Kidney capillary endothelial cell (primary cell): ENCODE data around the gene SSTR5.

Experiments
- DNase-seq: peaks from one replicate; pipeline ENCODE4 v3.0.0-alpha.2; 2018; ENCODE audit warnings: low spot score

SSTR5 gene

GRCh38 chr16:1054660-1055556 is 17.6 kb upstream of the SSTR5 start:
- peak; percentile 36 for DNase-seq

- no peak for DNase-seq
Measured at GRCh38 chr16:1055557-1055924, 17.0 kb upstream of the SSTR5 start.

GRCh38 chr16:1056196-1056595 is 16.4 kb upstream of the SSTR5 start:
- no peak for DNase-seq

DNA sequence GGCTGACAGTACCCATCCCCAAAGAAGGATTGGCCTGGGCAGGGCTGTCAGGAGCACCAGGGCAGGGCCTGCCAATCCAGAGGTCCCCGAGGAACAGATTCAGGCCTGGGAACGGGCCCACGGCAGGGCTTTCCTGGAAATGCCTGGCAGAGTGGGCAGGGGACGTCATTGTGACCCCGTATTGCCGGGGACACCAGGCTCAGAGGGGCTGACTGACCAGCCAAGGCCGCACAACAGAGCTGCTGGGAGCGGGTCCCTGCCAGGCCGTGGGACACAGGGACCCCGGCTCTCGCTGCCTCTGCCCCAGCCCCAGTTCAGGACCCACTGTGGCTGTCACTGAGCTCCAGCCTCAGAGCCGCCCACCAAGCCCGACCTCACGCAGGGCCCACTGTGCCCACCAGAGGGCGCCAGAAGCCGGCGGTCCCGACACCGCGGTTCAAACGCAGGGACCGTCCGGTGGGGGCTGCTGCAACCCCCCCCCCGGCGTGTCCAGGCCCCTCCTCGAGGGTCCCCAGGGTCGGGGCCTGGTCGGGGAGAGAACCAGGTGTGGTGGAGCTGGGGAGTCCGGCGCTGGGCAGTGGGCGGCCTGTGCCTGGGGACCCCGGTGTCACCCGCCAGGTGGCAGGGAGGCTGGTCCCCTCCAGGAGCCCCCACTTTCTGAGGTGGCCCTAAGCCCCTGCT is 15.2 kb upstream of the SSTR5 start:
- peak; percentile 26 for DNase-seq

GRCh38 chr16:1058216-1058615 is 14.3 kb upstream of the SSTR5 start:
- DNase-seq: no peak

- DNase-seq: no peak
Measured at GRCh38 chr16:1059310-1059709, 13.2 kb upstream of the SSTR5 start.

- DNase-seq: no peak
Measured at GRCh38 chr16:1060416-1061340, 11.9 kb upstream of the SSTR5 start.

GRCh38 chr16:1061769-1062505 is 10.6 kb upstream of the SSTR5 start:
- no peak for DNase-seq

GRCh38 chr16:1062895-1063294 is 9.7 kb upstream of the SSTR5 start:
- DNase-seq: no peak

GRCh38 chr16:1063728-1064127 is 8.8 kb upstream of the SSTR5 start:
- no peak for DNase-seq

- no peak for DNase-seq
Measured at GRCh38 chr16:1065469-1066128, 6.9 kb upstream of the SSTR5 start.

DNA sequence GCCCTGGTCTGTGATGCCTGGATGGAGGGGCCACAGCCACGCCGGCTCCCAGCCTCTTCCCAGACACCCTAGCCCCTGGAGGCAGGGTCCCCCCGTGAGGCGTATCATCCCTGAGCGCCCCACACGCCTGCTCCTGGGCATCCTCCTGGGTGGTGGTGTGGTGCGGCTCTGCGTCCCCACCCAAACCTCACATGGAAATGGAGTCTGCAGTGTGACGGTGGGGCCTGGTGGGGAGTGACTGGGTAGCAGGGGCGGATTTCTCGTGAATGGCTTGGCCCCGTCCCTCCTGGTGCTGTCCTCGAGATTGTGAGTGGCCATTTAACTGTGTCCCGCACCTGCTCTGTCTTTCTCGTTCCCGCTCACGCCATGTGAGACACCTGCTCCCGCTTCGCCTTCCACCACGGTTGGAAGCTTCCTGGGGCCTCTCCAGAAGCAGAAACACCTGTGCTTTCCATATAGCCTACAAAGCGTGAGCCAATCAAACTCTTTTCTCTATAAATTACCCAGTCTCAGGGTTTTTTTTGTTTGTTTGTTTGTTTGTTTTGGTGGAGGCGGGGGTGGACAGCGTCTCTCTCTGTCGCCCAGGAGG is 5.9 kb upstream of the SSTR5 start:
- DNase-seq: no peak

GRCh38 chr16:1067629-1068028 is 4.9 kb upstream of the SSTR5 start:
- DNase-seq: no peak

DNA sequence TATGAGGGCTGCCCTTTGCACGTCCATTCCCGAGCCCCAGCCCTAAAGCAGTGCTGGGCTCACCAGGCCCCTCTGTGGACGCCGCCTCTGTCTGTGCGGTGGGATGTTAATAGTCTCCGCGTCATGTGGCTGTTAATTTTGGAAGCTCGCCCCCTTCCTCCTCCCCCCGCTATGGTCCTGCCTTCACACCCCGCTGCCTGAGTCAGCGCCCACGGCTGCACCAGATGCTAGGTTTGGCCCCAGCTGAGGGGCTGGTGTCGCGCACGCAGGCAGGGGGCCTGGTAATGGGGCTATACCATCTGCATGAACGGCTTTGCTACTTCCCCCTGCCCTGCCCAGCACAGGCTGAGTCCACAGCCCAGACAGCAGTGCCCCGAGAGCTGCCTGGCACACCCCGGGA is 4.1 kb upstream of the SSTR5 start:
- no peak for DNase-seq

GRCh38 chr16:1069154-1069553 is 3.4 kb upstream of the SSTR5 start:
- no peak for DNase-seq

GRCh38 chr16:1070084-1070863 is 2.3 kb upstream of the SSTR5 start:
- DNase-seq: no peak

DNA sequence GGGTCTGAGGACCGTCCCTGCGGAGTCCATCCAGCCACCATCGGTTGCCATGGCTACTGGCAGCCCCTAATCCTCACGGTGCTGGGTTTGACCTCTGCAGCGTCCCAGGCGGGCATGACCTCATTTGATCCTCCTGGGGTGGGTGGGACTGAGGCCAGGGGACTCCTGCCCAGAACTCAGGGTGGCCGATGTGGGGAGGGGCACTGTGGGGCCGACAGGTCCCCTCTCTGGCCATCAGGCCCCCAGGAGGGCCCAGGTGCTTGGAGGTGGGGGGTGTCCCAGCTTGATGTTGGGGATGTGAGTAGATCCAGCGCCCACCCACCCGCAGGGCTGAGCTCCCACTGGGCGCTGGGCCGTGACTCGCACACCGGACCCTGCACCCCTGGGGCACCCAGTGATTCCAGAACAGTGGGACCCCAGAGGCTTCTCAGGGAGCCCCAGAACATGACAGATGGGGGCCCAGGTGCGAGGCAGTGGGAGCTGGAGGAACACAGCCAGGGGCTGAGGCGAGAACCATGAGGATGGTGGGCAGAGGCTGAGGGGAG is 1.6 kb upstream of the SSTR5 start:
- no peak for DNase-seq

GRCh38 chr16:1071561-1072225 is 854 bp upstream of the SSTR5 start:
- no peak for DNase-seq

- no peak for DNase-seq
Measured at GRCh38 chr16:1073262-1073558, 663 bp downstream of the SSTR5 start.
